GM18502 (cell line): ENCODE results near the gene GDF11.

ENCODE experiments used
- ATAC-seq: cut with Tn5 transposase; IDR thresholded peaks from one replicate; pipeline ENCODE4 v1.9.1; 2021; ENCODE audit warnings: mild to moderate bottlenecking; ENCODE audit not compliant: unreplicated experiment, poor library complexity

GDF11 gene

GRCh38 chr12:55742719-55743405 lies at the start of gene GDF11:
Gene GDF11 (plus strand): TSS chr12:55743122. CDS start chr12:55743317, 195 bp downstream.
- peak; percentile 44 for ATAC-seq

GRCh38 chr12:55693323-55694187 lies 49.4 kb upstream of the GDF11 start:
- ATAC-seq, result no peak

GRCh38 chr12:55694188-55694515 lies 48.8 kb upstream of the GDF11 start:
- no peak for ATAC-seq

- no peak for ATAC-seq
Measured at GRCh38 chr12:55694651-55695050, 48.3 kb upstream of the GDF11 start.

- no peak for ATAC-seq
Measured at GRCh38 chr12:55695349-55695748, 47.6 kb upstream of the GDF11 start.

GRCh38 chr12:55696141-55696540 lies 46.8 kb upstream of the GDF11 start:
- ATAC-seq, result no peak

- ATAC-seq, result no peak
Measured at GRCh38 chr12:55696796-55697462, 46.0 kb upstream of the GDF11 start.

- ATAC-seq, result no peak
Measured at GRCh38 chr12:55697686-55698085, 45.2 kb upstream of the GDF11 start.

GRCh38 chr12:55698241-55698955 lies 44.5 kb upstream of the GDF11 start:
- no peak for ATAC-seq

GRCh38 chr12:55698965-55699364 lies 44.0 kb upstream of the GDF11 start:
- no peak for ATAC-seq

- ATAC-seq, result no peak
Measured at GRCh38 chr12:55699471-55700055, 43.4 kb upstream of the GDF11 start.

- ATAC-seq, result no peak
Measured at GRCh38 chr12:55700255-55701018, 42.5 kb upstream of the GDF11 start.

GRCh38 chr12:55702861-55703260 lies 40.1 kb upstream of the GDF11 start:
- ATAC-seq, result no peak

GRCh38 chr12:55703288-55703687 lies 39.6 kb upstream of the GDF11 start:
- no peak for ATAC-seq

- no peak for ATAC-seq
Measured at GRCh38 chr12:55703901-55704761, 38.8 kb upstream of the GDF11 start.

- no peak for ATAC-seq
Measured at GRCh38 chr12:55704824-55705718, 37.9 kb upstream of the GDF11 start.

GRCh38 chr12:55705782-55706402 lies 37.0 kb upstream of the GDF11 start:
- ATAC-seq, result no peak
